Hematopoietic multipotent progenitor cell (in vitro differentiated cells): Measurements from ENCODE around the gene MED13L. TPM values are rescaled to one million over a fixed set of nuclear protein-coding genes. Genes with fewer than 3 reads are reported as not detected.

Source experiments
- DNase-seq, 3 donors: peaks; one replicate each; pipeline ENCODE4 v3.0.0-alpha.2; 2011 to 2015; ENCODE audit warnings: low read depth in 2 of 3, low spot score in 2 of 3
- total RNA-seq: library from RNA; depleted of rRNA; stranded (reverse); fragments of >200 nt; gene quantifications from one replicate; pipeline ENCODE4 v1.2.3, GENCODE V29; 2012

MED13L gene
- total RNA-seq, 1 donor = 167 TPM

DNA sequence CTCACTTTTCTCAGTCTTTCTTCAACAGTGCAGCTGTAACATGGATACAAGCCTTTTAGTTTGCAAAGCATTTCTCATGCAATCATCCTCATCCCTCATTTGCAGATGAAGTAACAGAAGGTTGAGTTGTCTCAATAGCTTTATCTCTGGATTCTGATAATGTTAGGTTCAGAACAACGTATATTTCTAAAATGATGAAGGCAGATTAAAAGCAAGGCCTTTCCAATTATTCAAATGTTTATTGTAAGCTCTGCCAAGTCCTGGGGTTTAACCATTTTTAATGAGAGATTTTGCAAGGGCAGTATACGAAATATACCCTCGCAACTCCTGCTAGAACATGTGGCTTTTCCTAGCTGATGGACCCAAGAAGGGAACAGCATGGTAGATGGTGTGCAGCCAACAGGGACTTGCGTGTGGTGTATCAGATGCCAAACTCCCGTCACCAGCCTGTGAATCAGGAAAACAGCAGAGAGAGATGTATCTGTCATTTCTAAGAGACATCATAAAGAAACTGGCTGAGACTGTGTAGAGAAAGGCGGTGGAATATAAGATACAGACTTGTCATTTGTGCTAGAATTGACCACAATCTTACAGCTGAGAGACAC lies 319.7 kb downstream of the MED13L start:
- DNase-seq = no peak

DNA sequence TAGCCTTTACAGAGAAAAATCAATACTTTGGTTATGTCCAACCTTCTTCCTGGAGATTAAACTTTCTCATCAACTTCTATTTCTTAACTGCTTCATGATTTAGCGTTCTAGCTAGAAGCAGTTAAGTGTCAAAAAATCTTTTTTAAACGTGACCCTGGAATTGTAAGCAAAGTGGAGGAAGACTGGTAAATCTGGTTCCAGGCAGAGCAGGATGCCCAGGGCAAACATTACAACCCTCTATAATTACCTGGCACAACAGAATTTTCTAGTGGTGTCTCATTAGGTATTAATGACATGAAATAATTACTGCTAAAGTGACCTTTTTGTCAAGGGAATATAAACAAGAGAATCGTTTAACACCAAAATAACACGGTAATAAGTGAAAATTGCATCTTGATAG lies 320.8 kb downstream of the MED13L start:
- DNase-seq = no peak

DNA sequence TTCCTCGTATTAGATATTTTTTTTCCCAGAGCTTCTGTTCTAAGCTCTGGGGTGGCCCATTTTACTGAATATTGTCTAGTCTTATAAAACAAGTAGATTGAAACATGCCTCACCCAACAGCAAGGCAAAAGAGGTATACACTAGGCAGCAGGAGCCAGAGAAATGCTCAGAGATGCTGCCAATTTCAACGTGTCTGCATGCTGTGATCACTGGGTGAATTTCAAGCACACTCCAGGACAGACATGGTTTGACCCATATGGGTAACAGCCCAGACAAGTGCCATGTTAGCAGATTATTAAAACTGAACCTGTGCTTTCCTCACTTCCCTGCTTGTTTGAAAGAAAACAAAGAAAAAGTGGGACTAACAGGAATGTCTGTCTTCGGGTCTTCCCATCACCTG lies 321.3 kb downstream of the MED13L start:
- DNase-seq = no peak

DNA sequence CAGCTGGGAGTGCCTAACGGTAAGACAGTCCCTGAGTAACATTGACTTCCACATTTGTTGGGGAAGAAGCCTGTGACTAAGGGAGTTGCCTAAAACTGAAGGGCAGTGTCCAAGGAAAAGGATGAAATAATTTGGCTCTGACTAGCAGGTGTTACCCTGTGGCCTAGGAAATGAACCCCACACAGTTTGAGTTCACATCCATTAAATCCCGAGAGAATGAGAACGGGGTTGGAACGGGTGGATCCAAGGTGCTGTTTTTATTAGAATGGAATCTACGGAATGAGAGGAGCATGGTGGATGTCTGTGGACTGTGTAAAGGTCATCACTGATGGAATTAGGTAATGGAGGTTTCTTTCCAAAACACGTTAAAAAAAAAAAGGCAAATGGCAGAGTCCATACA lies 324.0 kb downstream of the MED13L start:
- no peak for DNase-seq

DNA sequence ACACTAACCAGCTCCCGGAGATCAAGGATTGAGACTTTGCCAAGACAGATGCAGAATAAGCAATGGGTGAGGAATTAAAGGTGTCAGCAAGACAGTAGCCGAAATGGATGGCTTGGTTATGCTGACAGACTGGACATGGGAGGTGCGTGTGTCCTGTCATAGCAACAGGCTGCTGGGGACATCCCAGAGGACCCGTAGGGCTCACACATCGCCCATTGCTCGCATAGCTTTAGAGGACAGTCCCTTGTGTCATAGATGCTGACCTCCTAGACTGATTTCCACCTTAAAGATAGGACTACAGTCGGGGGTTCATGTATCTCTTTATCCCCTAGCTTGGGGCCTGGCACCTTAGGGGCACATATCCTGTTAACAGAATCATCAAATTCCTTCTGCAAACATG lies 324.5 kb downstream of the MED13L start:
- no peak for DNase-seq

DNA sequence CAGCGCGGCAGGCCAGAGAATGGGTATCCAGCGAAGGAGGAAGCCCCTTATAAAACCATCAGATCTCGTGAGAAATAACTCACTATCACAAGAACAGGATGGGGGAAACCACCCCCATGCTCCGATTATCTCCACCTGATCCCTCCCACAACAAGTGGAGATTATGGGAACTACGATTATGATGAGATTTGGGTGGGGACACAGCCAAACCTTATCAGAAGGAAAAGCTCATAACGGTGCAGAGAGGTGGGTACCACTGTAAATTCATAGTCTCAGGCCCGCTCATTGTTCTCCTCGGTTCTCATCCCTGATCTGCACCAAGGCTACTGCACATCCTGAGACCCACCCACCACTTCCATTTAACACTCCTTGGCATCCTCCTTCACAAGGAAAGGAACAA lies 326.5 kb downstream of the MED13L start:
- DNase-seq = no peak

DNA sequence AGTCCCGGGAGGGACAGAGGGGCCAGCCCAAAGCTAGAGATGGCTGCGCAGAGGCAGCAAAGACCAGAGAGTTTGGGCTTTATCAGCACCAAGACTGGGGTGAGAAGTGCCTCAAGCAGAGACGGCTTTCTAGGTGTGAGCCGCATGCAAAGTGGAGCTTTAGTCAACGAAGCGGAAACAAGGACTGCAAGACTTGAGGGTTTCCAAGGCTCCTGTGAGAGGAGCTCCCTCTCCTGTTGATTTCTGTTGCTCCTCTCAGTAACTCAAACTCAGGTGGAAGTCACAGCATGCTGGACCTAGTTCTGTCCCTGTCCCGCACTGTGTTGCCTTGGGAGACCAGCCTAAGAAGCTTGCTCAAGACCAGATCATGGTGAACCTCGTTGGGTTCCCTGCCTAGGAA lies 327.8 kb downstream of the MED13L start:
- DNase-seq = no peak

DNA sequence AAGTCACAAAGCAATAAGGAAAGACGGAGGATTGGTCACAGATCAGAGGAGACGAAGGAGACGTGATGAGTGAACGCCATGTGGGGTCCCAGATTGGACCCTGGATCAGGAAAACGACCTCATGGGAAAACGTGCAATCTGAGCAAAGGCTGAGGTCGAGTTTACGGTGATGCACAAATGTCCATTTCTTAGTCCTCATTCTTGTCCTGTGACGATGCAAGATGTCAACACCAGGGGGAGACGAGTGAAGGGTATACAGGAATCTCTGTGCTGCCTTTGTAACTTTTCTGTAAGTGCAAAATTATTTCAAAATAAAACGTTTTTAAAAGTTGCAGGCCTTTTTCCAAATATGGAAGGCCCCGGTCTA lies 329.8 kb downstream of the MED13L start:
- DNase-seq = no peak

DNA sequence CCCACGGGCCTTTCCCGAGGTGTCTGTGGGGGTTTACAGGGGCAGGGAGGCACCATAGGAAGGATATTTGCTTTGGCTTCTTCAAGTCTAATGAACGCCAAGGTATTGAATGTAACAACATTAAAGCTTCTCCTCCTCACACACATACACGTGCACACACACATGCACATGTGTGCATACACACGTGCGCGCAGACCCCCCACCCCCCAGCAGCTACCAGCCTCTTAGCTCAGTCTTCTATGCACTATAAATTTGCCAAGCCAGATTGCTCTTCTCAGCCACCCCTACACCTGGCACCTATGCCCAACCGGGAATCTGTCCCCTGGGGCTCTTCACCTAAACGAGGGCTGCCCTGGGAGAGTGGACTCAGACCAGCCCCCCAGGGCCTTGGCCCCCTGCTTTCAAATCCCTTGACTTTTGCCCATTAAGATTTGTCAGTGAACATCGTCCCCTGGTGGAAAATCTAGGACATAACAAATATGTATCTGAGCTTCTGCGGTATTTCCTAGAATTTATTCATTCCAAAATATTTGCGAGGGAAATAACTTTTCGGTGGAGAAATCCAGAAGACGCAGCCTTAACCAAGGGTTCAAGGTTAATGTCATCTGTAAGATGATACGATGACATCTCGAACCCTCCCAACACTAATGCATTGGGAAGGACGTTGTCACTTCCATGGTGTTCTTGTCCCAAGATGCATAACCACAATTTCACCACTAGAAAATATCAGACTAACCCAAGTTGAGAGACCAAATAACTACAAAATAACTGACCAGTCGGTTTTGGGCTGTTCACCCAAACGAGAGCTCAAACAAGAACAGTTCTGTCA lies 330.4 kb downstream of the MED13L start:
- no peak for DNase-seq

DNA sequence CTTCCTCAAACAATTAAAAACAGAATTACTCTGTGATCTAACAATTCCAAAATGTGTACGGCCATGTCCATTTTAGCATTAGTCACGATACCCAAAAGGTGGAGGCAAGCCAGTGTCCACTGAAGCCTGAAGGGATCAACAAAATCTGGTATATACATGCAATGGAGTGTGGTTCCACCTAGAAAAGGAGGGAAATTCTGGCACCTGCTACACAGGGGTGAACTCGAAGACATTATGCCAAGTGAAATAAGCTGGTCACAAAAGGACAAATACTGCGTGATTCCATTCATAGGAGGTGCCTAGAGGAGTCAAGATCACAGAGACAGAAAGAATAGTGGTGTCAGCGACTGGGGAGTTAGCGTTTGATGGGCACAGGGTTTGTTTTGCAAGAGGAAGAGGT lies 331.4 kb downstream of the MED13L start:
- no peak for DNase-seq

DNA sequence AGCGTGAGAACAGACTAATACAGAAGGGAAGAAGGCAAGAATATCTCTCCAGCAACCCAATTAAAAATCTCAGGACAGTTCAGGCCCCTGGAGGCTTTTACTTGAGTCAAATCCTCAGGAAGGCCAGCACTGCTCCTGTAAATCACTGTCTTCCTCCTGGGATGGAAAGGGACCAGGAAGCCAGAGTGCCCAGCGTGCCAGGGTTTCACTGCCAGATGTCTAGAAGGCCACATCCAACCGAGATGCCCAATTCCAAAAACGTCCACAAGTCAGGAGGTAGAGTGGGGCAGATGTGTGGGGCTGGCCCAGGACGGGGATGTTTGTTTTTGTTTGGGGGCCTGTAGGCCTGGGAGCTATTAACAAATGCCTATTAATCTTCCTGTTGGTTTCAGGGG lies 332.0 kb downstream of the MED13L start:
- DNase-seq = no peak

DNA sequence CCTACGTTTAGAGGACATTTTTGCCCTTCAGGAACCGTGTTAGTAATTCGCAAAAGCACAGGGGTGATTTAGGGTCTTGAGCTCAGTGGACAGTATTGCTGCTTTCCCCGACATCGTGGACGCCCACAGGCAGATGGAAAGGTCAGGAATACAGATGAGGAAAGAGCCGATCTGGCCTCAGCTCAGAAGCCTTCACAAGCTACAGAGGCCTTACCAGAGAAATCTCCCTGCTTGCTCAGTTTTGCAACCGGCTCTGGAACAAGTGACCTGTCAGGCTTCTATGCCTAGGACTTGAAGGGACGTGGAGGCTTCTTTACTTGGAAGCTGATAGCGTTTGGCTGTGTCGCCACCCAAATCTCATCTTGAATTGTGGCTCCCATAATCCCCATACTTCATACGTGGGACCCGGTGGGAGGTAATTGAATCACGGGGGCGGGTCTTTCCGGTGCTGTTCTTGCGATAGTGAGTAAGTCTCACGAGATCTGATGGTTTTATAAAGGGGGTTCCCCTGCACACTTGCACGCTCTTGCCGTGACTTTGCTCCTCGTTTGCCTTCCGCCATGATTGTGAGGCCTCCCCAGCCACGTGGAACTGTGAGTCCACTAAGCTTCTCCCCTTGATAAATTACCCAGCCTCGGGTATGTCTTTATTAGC lies 332.5 kb downstream of the MED13L start:
- no peak for DNase-seq

DNA sequence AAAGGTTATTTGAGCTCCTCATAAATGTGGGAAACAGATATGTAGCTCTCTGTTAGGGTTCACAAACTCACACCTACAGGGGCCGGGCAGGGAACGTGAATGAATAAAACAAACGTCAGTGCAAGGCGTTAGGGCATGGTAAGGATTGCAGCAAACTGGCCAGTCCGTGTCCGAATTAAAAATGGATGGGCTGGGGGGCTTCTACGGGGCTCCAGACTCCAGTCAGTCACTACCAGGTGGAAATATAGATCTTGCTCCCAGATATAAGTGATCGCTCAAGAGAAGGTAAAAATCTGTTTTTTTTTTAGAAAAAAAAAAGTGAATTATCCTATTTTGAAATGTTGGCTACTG lies 333.1 kb downstream of the MED13L start:
- DNase-seq = no peak

DNA sequence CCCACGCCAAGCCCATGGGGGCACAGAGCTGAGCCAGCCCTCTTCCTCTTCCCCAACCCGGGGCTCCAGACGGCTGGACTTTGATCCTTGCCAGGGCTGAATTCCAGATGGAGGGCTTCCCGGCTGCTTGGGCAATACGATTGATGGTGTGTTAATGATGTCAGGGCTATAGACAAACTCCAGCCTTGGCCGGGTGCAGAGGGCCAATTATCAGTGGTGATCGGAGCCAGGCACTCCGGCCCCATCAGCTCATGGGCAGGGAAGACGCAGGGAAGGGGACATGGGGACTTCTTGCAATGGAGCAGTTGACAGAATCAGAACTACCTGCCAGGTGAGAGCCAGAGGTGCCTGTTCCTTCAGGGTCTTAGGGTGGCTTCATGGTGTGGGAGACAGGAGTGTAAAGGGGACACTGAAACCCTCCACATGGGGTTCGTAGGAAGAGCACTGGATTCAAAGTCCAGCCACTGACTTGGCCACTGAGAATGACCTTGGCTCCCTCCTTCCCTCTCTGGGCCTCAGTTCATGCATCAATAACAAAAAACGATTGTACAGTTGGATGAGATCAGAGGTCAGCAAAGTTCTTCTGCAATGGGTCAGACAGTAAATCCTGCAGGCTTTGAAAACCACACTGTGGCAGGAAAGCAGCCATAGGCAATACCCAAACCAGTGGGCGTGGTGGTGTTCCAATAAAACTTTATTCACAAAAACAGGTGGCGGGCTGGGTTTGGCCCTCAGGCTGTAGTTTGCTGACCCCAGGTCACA lies 333.7 kb downstream of the MED13L start:
- no peak for DNase-seq

DNA sequence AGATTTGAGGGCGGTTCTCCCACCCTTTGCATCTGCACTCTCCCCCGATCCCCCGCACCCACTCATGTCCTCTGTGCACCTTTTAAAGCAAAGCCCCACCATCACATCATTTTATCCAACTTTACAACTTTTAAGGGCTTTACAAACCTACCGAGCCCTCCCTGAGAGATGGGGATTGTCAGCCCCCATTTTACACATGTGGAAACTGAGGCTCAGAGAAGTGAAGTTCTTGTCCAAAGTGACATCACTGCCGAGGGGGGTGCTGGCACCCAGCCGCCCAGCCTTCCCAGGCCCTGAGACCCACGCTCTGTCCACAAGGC lies 334.2 kb downstream of the MED13L start:
- DNase-seq = no peak

DNA sequence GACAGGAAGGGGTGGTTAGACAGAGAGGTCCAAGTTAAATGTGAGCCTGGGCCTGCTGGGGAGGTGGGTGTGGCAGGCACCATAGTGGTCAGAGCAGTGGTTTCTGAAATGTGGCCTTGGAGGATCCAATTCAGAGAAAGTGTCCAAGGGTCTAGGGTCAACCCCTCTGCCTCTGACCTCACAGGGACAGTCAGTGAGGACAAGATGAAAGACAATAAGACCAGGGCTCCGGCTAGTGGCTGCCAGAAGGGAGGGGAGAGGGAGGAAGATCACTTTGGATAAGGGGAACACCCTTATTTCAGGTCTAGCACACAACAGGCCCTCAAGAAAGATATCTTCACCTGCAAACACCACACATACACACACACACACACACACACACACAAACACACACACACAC lies 335.1 kb downstream of the MED13L start:
- no peak for DNase-seq

DNA sequence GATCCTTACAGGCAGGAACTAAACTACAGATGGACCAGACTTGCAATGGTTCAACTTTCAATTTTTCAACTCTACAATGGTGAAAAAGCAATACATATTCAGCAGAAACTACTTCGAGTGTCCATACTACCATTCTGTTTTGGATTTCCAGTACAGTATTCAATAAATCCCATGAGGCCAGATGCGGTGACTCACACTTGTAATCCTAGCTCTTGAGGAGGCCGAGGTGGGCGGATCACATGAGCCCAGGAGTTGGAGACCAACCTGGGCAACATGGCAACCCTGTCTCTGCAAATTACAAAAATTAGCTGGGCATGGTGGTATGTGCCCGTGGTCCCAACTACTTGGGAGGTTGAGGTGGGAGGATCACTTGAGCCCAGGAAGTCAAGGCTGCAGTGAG lies 336.1 kb downstream of the MED13L start:
- no peak for DNase-seq

DNA sequence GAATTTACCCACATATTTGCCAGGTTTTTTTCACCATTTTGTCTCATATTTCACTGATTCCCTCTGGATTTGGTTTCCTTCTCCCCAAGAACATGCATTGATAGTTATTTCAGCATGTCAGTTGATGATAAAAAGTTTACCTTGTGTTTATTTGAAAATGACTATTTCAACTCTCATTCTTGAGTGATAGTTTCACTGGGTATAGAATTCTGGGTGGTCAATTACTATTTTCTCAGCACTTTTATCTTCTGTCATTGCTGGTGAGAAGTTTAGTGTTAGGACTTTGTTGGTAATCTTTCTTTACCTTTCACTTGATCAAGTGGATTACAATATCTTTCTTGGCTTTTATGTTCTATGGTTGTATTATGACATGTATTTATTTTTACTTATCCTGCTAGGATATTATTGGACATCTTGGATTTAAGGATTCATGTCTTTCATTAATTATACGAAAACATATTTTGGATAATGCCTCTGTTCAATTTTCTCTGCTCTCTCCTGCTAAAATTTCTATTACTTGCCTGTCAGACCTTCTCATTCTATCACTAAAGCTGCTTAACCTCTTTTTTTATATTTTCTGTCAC lies 338.6 kb downstream of the MED13L start:
- DNase-seq = no peak

DNA sequence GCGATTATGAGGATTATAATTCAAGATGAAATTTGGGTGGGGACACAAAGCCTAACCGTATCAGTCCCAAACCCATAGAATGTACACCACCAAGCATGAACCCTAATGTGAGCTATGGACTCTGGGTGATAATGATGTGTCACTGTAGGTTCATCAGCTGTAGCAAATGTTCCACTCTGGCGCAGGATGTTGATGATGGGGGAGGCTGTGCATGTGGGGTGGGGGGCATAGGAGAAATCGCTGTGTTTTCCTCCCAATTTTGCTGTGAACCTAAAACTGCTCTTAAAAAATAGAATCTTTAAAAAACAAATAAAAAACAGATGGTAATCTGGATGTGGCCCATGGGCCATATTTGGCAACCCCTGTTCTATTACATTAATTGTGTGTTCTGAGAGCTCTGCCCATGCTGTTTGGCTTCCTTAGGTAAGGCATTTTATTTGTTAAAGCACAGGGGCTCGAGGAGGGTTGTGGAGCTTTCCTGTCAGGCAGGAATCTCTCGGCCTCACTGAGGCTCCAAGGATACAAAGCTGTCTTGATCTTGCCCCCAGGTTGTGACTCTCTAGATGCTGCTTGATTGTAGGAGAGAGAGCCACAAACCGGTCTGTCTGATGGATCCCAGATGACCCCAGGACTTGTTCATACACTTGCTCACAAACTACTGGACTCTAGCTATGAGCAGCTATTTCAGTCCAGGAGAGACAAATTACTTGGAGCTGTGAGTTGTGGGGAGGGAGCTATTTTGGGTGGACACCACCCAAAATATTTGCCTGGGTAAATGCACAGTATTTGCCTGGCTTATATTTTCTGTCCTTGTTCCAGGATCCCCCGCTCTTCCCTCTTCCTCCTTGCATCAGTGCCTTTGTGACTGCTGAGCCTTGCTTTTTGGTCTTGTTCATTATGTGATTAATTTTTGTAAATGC lies 340.2 kb downstream of the MED13L start:
- no peak for DNase-seq

DNA sequence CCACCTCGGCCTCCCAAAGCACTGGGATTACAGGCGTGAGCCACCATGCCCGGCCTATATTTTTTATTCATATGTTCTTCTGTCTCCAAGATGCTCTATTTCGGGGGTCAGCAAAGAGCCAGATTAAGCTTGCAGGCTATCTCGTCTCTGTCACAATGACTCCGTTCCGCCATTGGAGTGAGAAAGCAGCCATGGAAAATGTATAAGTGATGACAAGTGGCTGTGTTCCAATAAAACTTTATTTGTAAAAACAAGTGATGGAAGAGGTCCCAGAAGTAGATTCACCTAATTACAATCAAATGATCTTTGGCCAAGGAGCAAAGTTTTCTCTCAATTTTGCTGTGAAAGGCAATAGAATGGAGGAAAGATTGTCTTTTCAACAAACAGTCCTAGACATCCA lies 342.6 kb downstream of the MED13L start:
- no peak for DNase-seq
